Measurements from ENCODE around the gene ANKH.
"Not testable (repeated sequence)": the region's sequence is repeated elsewhere in the genome, so short reads cannot be mapped to it uniquely, and the experiment has no call there.

Gene ANKH

GRCh38 chr5:14824499-14824898 is 47.1 kb downstream of the ANKH start:
- no peak for DNase-seq

- DNase-seq, result no peak
Observed at GRCh38 chr5:14821100-14821845, 50.3 kb downstream of the ANKH start.

DNA sequence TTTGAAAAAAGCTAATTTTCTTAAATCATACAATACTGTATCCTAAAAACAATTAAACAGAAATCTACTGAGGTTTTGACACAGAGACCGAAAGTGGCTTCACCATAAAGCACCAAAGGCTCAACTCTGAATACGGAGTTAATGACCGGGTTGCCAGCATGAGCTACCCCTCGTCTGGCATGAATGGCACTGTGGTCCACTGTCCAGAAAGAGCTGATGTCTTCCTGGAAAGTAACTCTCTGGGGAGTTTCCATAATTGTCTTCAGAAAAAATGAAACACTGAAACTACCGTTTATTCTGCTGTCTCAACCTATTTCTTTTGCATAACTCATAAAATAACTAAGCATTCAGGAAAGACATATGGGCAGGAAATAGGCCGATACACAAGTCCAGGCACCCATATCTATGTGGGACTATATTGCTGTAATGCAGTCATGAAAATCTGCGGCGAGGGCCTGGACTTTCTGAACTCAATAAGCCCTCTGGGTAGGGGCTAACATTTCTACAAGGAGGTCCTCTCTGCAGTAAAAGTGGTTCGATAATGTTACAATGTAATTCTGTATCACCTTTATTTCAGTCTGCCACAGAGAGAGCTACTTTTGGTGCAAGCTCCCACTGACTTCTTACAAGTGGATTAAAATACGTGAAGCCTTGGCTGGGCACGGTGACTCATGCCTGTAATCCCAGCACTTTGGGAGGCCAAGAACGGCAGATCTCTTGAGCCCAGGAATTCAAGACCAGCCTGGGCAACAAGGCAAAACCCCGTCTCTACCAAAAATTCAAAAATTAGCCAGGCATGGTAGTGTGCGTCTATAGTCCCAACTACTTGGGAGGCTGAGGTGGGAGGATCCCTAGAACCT is 52.4 kb downstream of the ANKH start:
- peak; percentile 41 for DNase-seq

DNA sequence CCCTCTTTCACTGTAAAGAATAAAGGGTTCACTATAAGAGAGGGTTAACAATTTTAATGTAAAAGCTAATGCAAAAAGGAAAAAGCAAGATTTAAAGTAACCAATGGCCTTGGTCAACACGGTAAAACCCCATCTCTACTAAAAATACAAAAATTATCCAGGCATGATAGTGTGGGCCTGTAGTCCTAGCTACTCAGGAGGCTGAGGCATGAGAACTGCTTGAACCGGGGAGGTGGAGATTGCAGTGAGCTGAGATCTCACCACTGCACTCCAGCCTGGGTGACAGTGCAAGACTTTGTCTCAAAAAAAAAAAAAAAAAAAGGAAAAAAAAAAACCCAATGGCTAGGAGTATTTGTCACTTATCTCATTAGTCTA is 53.8 kb downstream of the ANKH start:
- not testable (repeated sequence) for DNase-seq

- no peak for DNase-seq
Observed at GRCh38 chr5:14816999-14817761, 54.4 kb downstream of the ANKH start.

- DNase-seq, result no peak
Observed at GRCh38 chr5:14816374-14816998, 55.1 kb downstream of the ANKH start.

GRCh38 chr5:14813747-14814146 is 57.8 kb downstream of the ANKH start:
- no peak for DNase-seq

- no peak for DNase-seq
Observed at GRCh38 chr5:14812166-14812565, 59.4 kb downstream of the ANKH start.

GRCh38 chr5:14810928-14811572 is 60.5 kb downstream of the ANKH start:
- DNase-seq, result no peak

GRCh38 chr5:14810282-14810681 is 61.3 kb downstream of the ANKH start:
- DNase-seq, result no peak

DNA sequence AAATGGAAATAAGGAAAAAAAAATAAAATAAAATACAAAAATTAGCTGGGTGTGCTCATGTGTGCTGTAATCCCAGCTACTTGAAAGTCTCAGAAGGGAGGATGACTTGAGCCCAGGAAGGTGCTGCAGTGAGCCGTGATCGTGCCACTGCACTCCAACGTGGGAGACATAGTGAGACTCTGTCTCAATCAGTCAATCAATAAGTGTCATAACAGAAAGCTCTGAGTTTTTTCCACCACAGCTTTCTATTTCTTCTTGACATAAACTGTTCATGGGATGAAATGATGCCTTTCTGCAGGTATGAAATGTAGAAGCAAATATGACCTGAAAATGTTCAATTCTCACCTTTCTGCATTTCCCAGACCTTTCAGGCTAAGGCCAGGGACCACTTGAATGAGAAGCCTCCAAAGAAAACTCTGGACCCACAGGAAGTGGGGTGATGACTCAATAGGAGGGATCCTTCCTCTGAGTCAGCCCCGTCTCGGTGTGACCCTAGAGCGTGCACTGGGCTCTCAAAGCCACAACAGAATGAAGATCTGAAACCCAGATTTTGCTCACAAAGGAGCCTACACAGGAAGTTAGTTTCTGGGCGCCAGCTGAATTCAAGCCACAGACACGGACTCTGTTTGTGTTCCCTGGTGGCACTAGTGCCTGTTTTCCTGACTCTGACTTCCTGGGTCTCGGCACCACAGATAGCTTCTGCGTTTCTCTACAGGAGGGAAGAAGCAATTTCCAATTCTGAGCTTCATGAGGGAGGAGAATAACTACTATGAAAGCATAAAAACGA is 62.0 kb downstream of the ANKH start:
- DNase-seq, result no peak

DNA sequence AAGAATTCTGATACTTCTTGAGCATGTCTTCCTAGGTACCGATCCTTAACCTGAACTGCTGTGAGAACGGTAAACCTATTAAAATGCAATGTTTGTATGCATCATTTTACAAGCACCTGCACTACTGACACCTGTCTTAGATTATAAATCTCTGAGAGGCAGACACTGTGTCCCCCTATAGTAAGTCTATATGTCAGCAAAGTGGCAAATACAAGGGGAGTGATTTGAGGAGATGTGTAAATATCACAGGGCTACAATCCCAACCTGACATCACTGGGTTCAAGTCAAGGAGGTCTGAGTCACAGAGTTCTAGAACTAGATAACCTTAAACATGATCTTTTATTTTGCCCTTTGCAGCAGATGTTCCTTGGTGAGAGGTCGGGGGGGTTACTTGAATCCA is 64.1 kb downstream of the ANKH start:
- DNase-seq, result no peak

DNA sequence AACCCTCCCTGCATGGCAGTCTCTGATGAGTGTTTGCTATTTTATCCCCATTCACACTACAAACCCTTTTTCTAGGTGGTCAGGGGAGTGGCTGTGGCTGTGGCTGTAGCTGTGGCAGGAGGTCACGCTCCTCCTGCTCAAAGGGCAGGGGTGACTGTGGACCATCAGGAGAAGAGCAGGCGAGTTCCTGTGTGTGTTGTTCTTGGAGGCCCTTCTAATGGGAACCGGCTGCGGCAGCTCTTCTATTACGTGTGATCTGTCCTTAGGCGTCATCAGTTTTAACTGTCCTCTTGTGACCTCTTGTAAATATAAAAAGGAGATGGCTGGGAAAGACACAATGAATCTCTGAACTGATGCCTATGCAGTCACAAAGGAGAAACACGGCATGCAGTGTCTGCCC is 65.1 kb downstream of the ANKH start:
- DNase-seq, result no peak

GRCh38 chr5:14802541-14802940 is 69.0 kb downstream of the ANKH start:
- no peak for DNase-seq

GRCh38 chr5:14801792-14802191 is 69.8 kb downstream of the ANKH start:
- DNase-seq, result no peak

DNA sequence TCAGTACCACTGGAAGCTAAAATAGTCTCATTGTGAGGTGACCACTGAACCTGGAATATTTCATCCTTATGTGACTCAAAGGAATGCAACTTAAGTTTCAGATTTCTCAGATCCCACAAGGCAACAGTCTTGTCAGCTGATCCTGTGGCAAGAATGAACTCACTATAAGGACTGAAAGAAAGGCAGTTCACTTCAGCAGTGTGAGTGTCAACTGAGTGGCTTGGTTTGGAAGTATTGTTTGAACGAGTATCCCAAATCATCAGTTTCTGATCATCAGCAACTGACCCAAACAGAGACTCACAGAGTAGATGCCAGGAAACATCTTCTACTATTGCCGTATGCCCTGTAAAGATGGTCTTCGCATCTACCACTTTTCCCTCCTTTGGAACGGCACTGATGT is 74.2 kb downstream of the ANKH start:
- DNase-seq, result not testable (repeated sequence)

GRCh38 chr5:14794583-14795230 is 76.9 kb downstream of the ANKH start:
- no peak for DNase-seq

DNA sequence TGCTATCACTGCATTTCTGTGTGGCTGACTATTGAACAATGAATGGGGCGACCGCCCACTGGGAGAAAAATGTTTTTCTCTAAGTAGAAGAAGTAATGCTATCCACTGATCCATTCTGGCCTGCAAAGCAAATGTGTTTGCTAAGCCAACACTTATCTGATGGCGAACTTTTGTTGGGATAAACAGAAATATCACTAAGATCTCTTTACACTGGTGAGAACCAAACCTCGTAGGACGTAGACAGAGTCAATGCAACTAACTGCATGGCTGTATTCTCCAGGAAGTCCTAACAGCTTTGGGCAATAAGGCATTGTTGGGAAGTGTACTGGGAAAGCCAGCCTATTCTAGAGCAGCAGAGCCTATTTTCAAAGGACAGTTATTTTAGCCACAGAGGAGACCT is 77.7 kb downstream of the ANKH start:
- DNase-seq, result no peak

GRCh38 chr5:14790911-14791310 is 80.7 kb downstream of the ANKH start:
- DNase-seq, result no peak

DNA sequence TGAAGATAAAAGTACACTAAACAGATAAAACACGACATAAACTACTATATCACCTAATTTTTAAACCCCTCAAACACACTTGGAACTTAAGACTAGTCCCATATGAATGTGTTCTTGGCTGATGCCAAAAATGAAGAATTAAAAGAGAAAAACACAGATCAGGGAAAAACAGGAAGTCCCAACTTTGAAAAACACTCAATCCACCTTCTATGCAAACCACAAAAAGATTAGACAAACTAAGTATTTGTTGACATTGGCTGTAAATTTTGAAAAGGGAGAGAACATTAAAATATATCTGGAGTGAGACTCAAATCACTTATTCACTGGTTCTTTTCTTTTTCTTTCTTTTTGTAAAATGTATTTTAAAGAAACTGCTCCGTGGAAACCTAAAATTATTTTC is 81.4 kb downstream of the ANKH start:
- DNase-seq, result no peak
